ENCODE measurements around the gene CERKL. TPM values are rescaled to one million over a fixed set of nuclear protein-coding genes. Genes with fewer than 3 reads are reported as not detected.

CERKL gene
- total and polyA plus RNA-seq, 2 of the 13 experiments (the other 11 are each of a cell fraction or from before 2014, with no cell fraction given): not detected

DNA sequence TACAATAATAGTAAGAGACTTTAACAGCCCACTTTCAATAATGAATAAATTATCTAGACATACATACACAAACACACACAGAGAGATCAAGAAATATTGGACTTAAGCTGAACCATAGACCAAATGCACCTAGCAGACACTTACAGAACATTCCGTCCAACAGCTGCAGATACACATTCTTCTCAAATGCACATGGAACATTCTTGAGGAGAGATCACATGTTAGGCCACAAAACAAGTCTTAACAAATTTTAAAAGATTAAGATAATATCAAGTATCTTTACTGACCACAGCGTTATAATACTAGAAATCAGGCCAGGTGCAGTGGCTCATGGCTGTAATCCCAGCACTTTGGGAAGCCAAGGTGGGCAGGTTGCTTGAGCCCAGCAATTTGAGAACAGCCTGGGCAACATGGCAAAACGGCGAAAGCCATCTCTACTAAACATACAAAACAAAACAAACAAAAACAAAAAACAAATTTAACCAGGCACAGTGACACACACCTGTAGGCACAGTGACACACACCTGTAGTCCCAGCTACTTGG, 7.4 kb downstream of the CERKL start:
- Histone ChIP-seq H3K9me3 (ENCODE audit: low read length) (no peaks in the 10 kb centered on the region), H3K4me2 (ENCODE audit: low read depth, low read length) (no peak overlapping the region), H3K36me3 (replicated peaks in 1 of 2; ENCODE audit: control insufficient read depth in 1 of 2, insufficient read depth in 2 of 2, low read length in 2 of 2) (no peaks in the 10 kb centered on the region), H2AFZ (ENCODE audit: low read length) (no peak overlapping the region), H3K9ac (ENCODE audit: insufficient read depth, low read depth, low read length) (no peak overlapping the region), H3K27me3 (ENCODE audit: control insufficient read depth in 1 of 2, insufficient read depth in 2 of 2, low read length in 2 of 2) (no peaks in the 10 kb centered on the region), H3K4me3 (replicated peaks in 1 of 3; ENCODE audit: insufficient read depth in 1 of 3, low read depth in 2 of 3, low read length in 3 of 3) (no peak overlapping the region), H3K79me2 (ENCODE audit: insufficient read depth, low read length) (no peaks in the 10 kb centered on the region), H3K4me1 (ENCODE audit: insufficient read depth, low read length) (0 out of 2 replicates have a peak, but pooled peaks cover 5% of the 10 kb centered on the region), H3K27ac (ENCODE audit: extremely low read length, insufficient read depth, low read length) (no peak overlapping the region), H4K20me1 (ENCODE audit: insufficient read depth, low read length) (no peaks in the 10 kb centered on the region)
- FAIRE-seq (no peak), DNase-seq (ENCODE audit: low spot score) (no peak), ATAC-seq (no peak)
- BruUV-seq (replicated peaks): no TSS peak
- CTCF ChIA-PET (ENCODE audit: low intra/inter-chr PET ratio, low total read pairs): no interaction called here
- POLR2A ChIA-PET: no interaction called here
- in situ Hi-C loops (cut with HindIII; ENCODE audit: extremely low pct_ligation_motif_present, low pct_unique_long_range_greater_than_20kb) (no loop called here), intact Hi-C loops (cut with micrococcal nuclease; ENCODE audit: unreplicated experiment) (no loop called here)
- WGBS (ENCODE audit: low lambda C conversion rate): 35% methylated on average over 4 of the region's 4 CpGs
- TF ChIP-seq RAD21 (CRISPR knock-in tag; IDR thresholded peaks at IDR 0.05) (no peak), ZNF382 (CRISPR knock-in tag; IDR thresholded peaks at IDR 0.05; ENCODE audit: borderline replicate concordance) (no peak), ZNF333 (CRISPR knock-in tag; IDR thresholded peaks at IDR 0.05; ENCODE audit: borderline replicate concordance) (no peak), ZNF792 (CRISPR knock-in tag; IDR thresholded peaks at IDR 0.05) (no peak), SP5 (CRISPR knock-in tag; IDR thresholded peaks at IDR 0.05; ENCODE audit: borderline replicate concordance, low read depth) (no peak), PPARG (CRISPR knock-in tag; conservative IDR thresholded peaks at IDR 0.05) (no peak), SMAD1 (CRISPR knock-in tag; IDR thresholded peaks at IDR 0.05; ENCODE audit: borderline replicate concordance, low read depth) (no peak), ZKSCAN5 (CRISPR knock-in tag; IDR thresholded peaks at IDR 0.05) (no peak), DNMT1 (CRISPR knock-in tag; IDR thresholded peaks at IDR 0.05) (no peak), PLRG1 (conservative IDR thresholded peaks at IDR 0.05) (no peak)
- TF ChIP-seq, protein P1, sequence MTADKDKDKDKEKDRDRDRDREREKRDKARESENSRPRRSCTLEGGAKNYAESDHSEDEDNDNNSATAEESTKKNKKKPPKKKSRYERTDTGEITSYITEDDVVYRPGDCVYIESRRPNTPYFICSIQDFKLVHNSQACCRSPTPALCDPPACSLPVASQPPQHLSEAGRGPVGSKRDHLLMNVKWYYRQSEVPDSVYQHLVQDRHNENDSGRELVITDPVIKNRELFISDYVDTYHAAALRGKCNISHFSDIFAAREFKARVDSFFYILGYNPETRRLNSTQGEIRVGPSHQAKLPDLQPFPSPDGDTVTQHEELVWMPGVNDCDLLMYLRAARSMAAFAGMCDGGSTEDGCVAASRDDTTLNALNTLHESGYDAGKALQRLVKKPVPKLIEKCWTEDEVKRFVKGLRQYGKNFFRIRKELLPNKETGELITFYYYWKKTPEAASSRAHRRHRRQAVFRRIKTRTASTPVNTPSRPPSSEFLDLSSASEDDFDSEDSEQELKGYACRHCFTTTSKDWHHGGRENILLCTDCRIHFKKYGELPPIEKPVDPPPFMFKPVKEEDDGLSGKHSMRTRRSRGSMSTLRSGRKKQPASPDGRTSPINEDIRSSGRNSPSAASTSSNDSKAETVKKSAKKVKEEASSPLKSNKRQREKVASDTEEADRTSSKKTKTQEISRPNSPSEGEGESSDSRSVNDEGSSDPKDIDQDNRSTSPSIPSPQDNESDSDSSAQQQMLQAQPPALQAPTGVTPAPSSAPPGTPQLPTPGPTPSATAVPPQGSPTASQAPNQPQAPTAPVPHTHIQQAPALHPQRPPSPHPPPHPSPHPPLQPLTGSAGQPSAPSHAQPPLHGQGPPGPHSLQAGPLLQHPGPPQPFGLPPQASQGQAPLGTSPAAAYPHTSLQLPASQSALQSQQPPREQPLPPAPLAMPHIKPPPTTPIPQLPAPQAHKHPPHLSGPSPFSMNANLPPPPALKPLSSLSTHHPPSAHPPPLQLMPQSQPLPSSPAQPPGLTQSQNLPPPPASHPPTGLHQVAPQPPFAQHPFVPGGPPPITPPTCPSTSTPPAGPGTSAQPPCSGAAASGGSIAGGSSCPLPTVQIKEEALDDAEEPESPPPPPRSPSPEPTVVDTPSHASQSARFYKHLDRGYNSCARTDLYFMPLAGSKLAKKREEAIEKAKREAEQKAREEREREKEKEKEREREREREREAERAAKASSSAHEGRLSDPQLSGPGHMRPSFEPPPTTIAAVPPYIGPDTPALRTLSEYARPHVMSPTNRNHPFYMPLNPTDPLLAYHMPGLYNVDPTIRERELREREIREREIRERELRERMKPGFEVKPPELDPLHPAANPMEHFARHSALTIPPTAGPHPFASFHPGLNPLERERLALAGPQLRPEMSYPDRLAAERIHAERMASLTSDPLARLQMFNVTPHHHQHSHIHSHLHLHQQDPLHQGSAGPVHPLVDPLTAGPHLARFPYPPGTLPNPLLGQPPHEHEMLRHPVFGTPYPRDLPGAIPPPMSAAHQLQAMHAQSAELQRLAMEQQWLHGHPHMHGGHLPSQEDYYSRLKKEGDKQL (CRISPR knock-in tag; IDR thresholded peaks at IDR 0.05; ENCODE audit: low read depth): no peak
- TF ChIP-seq, protein P2, sequence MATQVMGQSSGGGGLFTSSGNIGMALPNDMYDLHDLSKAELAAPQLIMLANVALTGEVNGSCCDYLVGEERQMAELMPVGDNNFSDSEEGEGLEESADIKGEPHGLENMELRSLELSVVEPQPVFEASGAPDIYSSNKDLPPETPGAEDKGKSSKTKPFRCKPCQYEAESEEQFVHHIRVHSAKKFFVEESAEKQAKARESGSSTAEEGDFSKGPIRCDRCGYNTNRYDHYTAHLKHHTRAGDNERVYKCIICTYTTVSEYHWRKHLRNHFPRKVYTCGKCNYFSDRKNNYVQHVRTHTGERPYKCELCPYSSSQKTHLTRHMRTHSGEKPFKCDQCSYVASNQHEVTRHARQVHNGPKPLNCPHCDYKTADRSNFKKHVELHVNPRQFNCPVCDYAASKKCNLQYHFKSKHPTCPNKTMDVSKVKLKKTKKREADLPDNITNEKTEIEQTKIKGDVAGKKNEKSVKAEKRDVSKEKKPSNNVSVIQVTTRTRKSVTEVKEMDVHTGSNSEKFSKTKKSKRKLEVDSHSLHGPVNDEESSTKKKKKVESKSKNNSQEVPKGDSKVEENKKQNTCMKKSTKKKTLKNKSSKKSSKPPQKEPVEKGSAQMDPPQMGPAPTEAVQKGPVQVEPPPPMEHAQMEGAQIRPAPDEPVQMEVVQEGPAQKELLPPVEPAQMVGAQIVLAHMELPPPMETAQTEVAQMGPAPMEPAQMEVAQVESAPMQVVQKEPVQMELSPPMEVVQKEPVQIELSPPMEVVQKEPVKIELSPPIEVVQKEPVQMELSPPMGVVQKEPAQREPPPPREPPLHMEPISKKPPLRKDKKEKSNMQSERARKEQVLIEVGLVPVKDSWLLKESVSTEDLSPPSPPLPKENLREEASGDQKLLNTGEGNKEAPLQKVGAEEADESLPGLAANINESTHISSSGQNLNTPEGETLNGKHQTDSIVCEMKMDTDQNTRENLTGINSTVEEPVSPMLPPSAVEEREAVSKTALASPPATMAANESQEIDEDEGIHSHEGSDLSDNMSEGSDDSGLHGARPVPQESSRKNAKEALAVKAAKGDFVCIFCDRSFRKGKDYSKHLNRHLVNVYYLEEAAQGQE (IDR thresholded peaks at IDR 0.05; ENCODE audit: borderline replicate concordance in 1 of 2, low read depth in 1 of 2, low read length in 2 of 2): no peak
- TF ChIP-seq, protein P3, sequence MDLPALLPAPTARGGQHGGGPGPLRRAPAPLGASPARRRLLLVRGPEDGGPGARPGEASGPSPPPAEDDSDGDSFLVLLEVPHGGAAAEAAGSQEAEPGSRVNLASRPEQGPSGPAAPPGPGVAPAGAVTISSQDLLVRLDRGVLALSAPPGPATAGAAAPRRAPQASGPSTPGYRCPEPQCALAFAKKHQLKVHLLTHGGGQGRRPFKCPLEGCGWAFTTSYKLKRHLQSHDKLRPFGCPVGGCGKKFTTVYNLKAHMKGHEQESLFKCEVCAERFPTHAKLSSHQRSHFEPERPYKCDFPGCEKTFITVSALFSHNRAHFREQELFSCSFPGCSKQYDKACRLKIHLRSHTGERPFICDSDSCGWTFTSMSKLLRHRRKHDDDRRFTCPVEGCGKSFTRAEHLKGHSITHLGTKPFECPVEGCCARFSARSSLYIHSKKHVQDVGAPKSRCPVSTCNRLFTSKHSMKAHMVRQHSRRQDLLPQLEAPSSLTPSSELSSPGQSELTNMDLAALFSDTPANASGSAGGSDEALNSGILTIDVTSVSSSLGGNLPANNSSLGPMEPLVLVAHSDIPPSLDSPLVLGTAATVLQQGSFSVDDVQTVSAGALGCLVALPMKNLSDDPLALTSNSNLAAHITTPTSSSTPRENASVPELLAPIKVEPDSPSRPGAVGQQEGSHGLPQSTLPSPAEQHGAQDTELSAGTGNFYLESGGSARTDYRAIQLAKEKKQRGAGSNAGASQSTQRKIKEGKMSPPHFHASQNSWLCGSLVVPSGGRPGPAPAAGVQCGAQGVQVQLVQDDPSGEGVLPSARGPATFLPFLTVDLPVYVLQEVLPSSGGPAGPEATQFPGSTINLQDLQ (CRISPR knock-in tag; IDR thresholded peaks at IDR 0.05): no peak
